Skin of body (tissue), 2 donors: ENCODE results near the gene ANKRD52. TPM values are rescaled to one million over a fixed set of nuclear protein-coding genes. Genes with fewer than 3 reads are reported as not detected.
"Not testable (repeated sequence)": the region's sequence is repeated elsewhere in the genome, so short reads cannot be mapped to it uniquely, and the experiment has no call there.

ENCODE experiments used
- DNase-seq: peaks from one replicate; lab custom pipeline; 2025; lab: John Stamatoyannopoulos, UW
- total RNA-seq: library from RNA; depleted of rRNA; stranded (reverse); fragments of >200 nt; gene quantifications from one replicate; pipeline ENCODE4 v1.2.3, GENCODE V29; 2014

The ANKRD52 gene
- 11.0 TPM for total RNA-seq

- DNase-seq: peak; percentile 66
Observed at GRCh38 chr12:56258068-56258819, at the start of gene ANKRD52. Gene ANKRD52 (minus strand): TSS chr12:56258384. CDS start chr12:56258269, 115 bp downstream.

- no peak for DNase-seq
Observed at GRCh38 chr12:56307221-56307965, 49.2 kb upstream of the ANKRD52 start.

GRCh38 chr12:56304872-56305590 is 46.8 kb upstream of the ANKRD52 start:
- DNase-seq: no peak

GRCh38 chr12:56304276-56304675 is 46.1 kb upstream of the ANKRD52 start:
- DNase-seq: no peak

- peak; percentile 86 for DNase-seq
Observed at GRCh38 chr12:56300644-56301464, 42.7 kb upstream of the ANKRD52 start.

GRCh38 chr12:56299853-56300643 is 41.9 kb upstream of the ANKRD52 start, which contains the start of gene CS:
Gene CS (minus strand): TSS chr12:56300330. CDS start chr12:56300201, 129 bp downstream.
- peak; percentile 98 for DNase-seq

GRCh38 chr12:56299308-56299852 is 41.2 kb upstream of the ANKRD52 start:
- DNase-seq: no peak

- DNase-seq: no peak
Observed at GRCh38 chr12:56298828-56299227, 40.6 kb upstream of the ANKRD52 start.

- DNase-seq: no peak
Observed at GRCh38 chr12:56297400-56297799, 39.2 kb upstream of the ANKRD52 start.

GRCh38 chr12:56296295-56296694 is 38.1 kb upstream of the ANKRD52 start:
- no peak for DNase-seq

GRCh38 chr12:56293795-56294194 is 35.6 kb upstream of the ANKRD52 start:
- no peak for DNase-seq

- DNase-seq: no peak
Observed at GRCh38 chr12:56288705-56289387, 30.7 kb upstream of the ANKRD52 start.

- DNase-seq: no peak
Observed at GRCh38 chr12:56286044-56286830, 28.1 kb upstream of the ANKRD52 start.

- not testable (repeated sequence) for DNase-seq
Observed at GRCh38 chr12:56284263-56284662, 26.1 kb upstream of the ANKRD52 start.

GRCh38 chr12:56282579-56282978 is 24.4 kb upstream of the ANKRD52 start:
- DNase-seq: no peak

- no peak for DNase-seq
Observed at GRCh38 chr12:56282030-56282429, 23.8 kb upstream of the ANKRD52 start.

- DNase-seq: no peak
Observed at GRCh38 chr12:56280849-56281248, 22.7 kb upstream of the ANKRD52 start.

GRCh38 chr12:56278905-56279304 is 20.7 kb upstream of the ANKRD52 start:
- DNase-seq: no peak

GRCh38 chr12:56274299-56274698 is 16.1 kb upstream of the ANKRD52 start:
- no peak for DNase-seq
